K562 (cell line): ENCODE measurements around the gene CYTH1. TPM values are rescaled to one million over a fixed set of nuclear protein-coding genes. Genes with fewer than 3 reads are reported as not detected.

ENCODE experiments used
- ATAC-seq: fragments of 200-7000 bp; cut with Tn5 transposase; 3 replicates; pipeline ENCODE4 v1.9.1; 2020; ENCODE audit warnings: moderate library complexity
- BruUV-seq: library from RNA; stranded (reverse); fragments of 400-500 nt; replicated peaks from 2 replicates; lab custom pipeline; 2021; lab: Mats Ljungman, UMichigan
- CTCF ChIA-PET: fragments of 300-600 bp; formaldehyde crosslinking; extraction: SDS; loops from one replicate; lab custom pipeline; 2021; ENCODE audit warnings: low intra/inter-chr PET ratio; lab: Yijun Ruan, JAX
- POLR2A ChIA-PET: fragments of 300-600, 350-650 bp; sonication (Branson Sonifier 250); formaldehyde crosslinking; extraction: SDS; loops from one replicate; lab custom pipeline; 2021; ENCODE audit warnings: antibody characterized with exemption, inconsistent platforms; lab: Yijun Ruan, JAX
- DNase-seq, 4 experiments: peaks; one replicate each; pipeline versions ENCODE4 v3.0.0 to v3.0.0-alpha.2; 2011 to 2018; ENCODE audit warnings: low spot score in 3 of 4, mixed read lengths in 3 of 4; ENCODE audit errors: extremely low read depth in 1 of 4
- FAIRE-seq: peaks from 2 replicates; lab custom pipeline; 2011; peaks lifted over from hg19 to GRCh38; lab: Jason Lieb, UNC
- H2AFZ ChIP-seq: 2 replicates; pipeline ENCODE4 v1.6.0; 2011; ENCODE audit warnings: low read depth, low read length, control low read depth, inconsistent platforms
- H3K27ac ChIP-seq: fragments of 200-600 bp; 3 replicates; pipeline ENCODE4 v1.8.0; 2011; ENCODE audit warnings: low read depth, mild to moderate bottlenecking, control low read depth, inconsistent platforms, low read length, moderate library complexity, mixed read lengths; ENCODE audit errors: extremely low read depth
- H3K27me3 ChIP-seq, 2 experiments: fragments of 300-600 bp in 1 of 2; 2 replicates in 1 of 2; 3 replicates in 1 of 2; pipeline versions ENCODE4 v1.6.0 to v1.8.0; 2011; ENCODE audit warnings: inconsistent platforms in 2 of 2, low read length in 2 of 2, mild to moderate bottlenecking in 1 of 2, mixed read lengths in 1 of 2, moderate library complexity in 1 of 2; ENCODE audit not compliant: control insufficient read depth in 2 of 2, insufficient read depth in 2 of 2
- H3K36me3 ChIP-seq: fragments of 300-600 bp; 3 replicates; pipeline ENCODE4 v1.8.0; 2011; ENCODE audit warnings: mild to moderate bottlenecking, low read length, inconsistent platforms; ENCODE audit not compliant: control insufficient read depth, insufficient read depth
- H3K4me1 ChIP-seq, 2 experiments: fragments of 200-600 bp in 1 of 2; replicated peaks in 1 of 2; 2 replicates in 1 of 2; 3 replicates in 1 of 2; pipeline versions ENCODE4 v1.5.1 to v1.8.0; 2011; ENCODE audit warnings: inconsistent platforms in 2 of 2, low read length in 2 of 2, mild to moderate bottlenecking in 1 of 2, mixed read lengths in 1 of 2, moderate library complexity in 1 of 2; ENCODE audit not compliant: control insufficient read depth in 2 of 2, insufficient read depth in 2 of 2
- H3K4me2 ChIP-seq: 2 replicates; pipeline ENCODE4 v1.6.1; 2011; ENCODE audit warnings: low read length, control low read depth, inconsistent platforms, mixed read lengths; ENCODE audit not compliant: insufficient read depth
- H3K4me3 ChIP-seq: fragments of 200-600 bp; sonication (generic), shearing (Covaris generic); 2 replicates; pipeline ENCODE4 v1.5.1; 2016; ENCODE audit warnings: control low read depth, inconsistent platforms
- H3K79me2 ChIP-seq: fragments of 200-600 bp; 3 replicates; pipeline ENCODE4 v1.8.0; 2011; ENCODE audit warnings: low read length, inconsistent platforms; ENCODE audit not compliant: control insufficient read depth, insufficient read depth
- H3K9ac ChIP-seq, 2 experiments: 2 replicates each; pipeline versions ENCODE4 v1.6.0 to v1.6.1; 2011; ENCODE audit warnings: low read depth in 2 of 2, low read length in 2 of 2, control low read depth in 1 of 2, inconsistent platforms in 1 of 2, mild to moderate bottlenecking in 1 of 2, mixed read lengths in 1 of 2; ENCODE audit not compliant: insufficient read depth in 1 of 2
- H3K9me1 ChIP-seq: one replicate; pipeline ENCODE4 v1.6.0; 2011; ENCODE audit warnings: inconsistent platforms, mild to moderate bottlenecking, low read length, moderate library complexity; ENCODE audit not compliant: control insufficient read depth, insufficient read depth
- H3K9me3 ChIP-seq: replicated peaks from 2 replicates; pipeline ENCODE4 v1.5.1; 2011; ENCODE audit warnings: low read depth, low read length, inconsistent platforms; ENCODE audit not compliant: control insufficient read depth, insufficient read depth
- H4K20me1 ChIP-seq: replicated peaks from 2 replicates; pipeline ENCODE4 v1.6.1; 2011; ENCODE audit warnings: low read length, inconsistent platforms, mixed read lengths; ENCODE audit not compliant: control insufficient read depth, insufficient read depth
- BMI1 ChIP-seq: fragments of 150-350 bp; IDR thresholded peaks from 2 replicates; pipeline ENCODE4 v1.6.1; 2014; ENCODE audit warnings: low read length
- CHD2 ChIP-seq: IDR thresholded peaks from 2 replicates; pipeline ENCODE4 v1.6.1; 2011; ENCODE audit warnings: low read depth, low read length
- E2F3 ChIP-seq: fragments of 250-450 bp; sonication (Bioruptor Pico); IDR thresholded peaks from 2 replicates; pipeline ENCODE4 v1.4.0; 2020; ENCODE audit warnings: mild to moderate bottlenecking
- ESRRA ChIP-seq: fragments of 450-650 bp; IDR thresholded peaks from 2 replicates; pipeline ENCODE4 v1.6.1; 2014; ENCODE audit warnings: low read depth, mild to moderate bottlenecking, moderate library complexity, borderline replicate concordance
- HDAC6 ChIP-seq: IDR thresholded peaks from 2 replicates; pipeline ENCODE4 v1.6.1; 2012; ENCODE audit warnings: low read depth, mild to moderate bottlenecking, control low read depth, inconsistent platforms, low read length, moderate library complexity
- NFIX ChIP-seq: fragments of 250-450 bp; sonication (Bioruptor Pico); IDR thresholded peaks from 2 replicates; pipeline ENCODE4 v1.4.0; 2020; ENCODE audit warnings: low read depth, mild to moderate bottlenecking, moderate library complexity
- POLR2AphosphoS2 ChIP-seq: IDR thresholded peaks from 2 replicates; pipeline ENCODE4 v1.6.1; 2012; ENCODE audit warnings: low read length, improper control_type of control experiment
- RBM15 ChIP-seq: fragments of 200-400 bp; formaldehyde crosslinking; IDR thresholded peaks from 2 replicates; pipeline ENCODE4 v1.6.1; 2018; ENCODE audit warnings: mild to moderate bottlenecking, low read length, moderate library complexity; ENCODE audit not compliant: insufficient read depth
- SMAD3 ChIP-seq: fragments of 450-650 bp; formaldehyde crosslinking; conservative IDR thresholded peaks from 2 replicates; pipeline ENCODE4 v1.4.0; 2020; ENCODE audit warnings: mild to moderate bottlenecking
- TOE1 ChIP-seq, 2 experiments: fragments of 450-650 bp in 1 of 2; sonication (generic) in 1 of 2; formaldehyde crosslinking in 1 of 2; IDR thresholded peaks; 2 replicates each; pipeline versions ENCODE4 v1.7.1 to v1.8.0; 2016 to 2022; ENCODE audit warnings: borderline replicate concordance in 2 of 2, mild to moderate bottlenecking in 2 of 2, antibody characterized with exemption in 1 of 2, inconsistent platforms in 1 of 2, low read depth in 1 of 2, missing genetic modification reagents in 1 of 2, moderate library complexity in 1 of 2
- ZNF445 ChIP-seq: fragments of 250-450 bp; sonication (Bioruptor Pico); IDR thresholded peaks from 2 replicates; pipeline ENCODE4 v1.4.0; 2020; ENCODE audit warnings: low read depth, mild to moderate bottlenecking, moderate library complexity
- ZNF507 ChIP-seq: conservative IDR thresholded peaks from 2 replicates; pipeline ENCODE4 v1.6.1; 2017; ENCODE audit warnings: missing genetic modification characterization, missing compliant biosample characterization
- WGBS: fragments of 100-300 bp; shearing (Covaris generic); methylation state at CpG from one replicate; pipeline ENCODE4 v1.1.6; 2016; ENCODE audit warnings: low coverage, mixed read lengths; ENCODE audit not compliant: insufficient coverage; ENCODE audit errors: missing lambda C conversion rate; 5-methylcytosine and 5-hydroxymethylcytosine counted together
- in situ Hi-C: fragments of 300-500 bp; cut with MboI; formaldehyde crosslinking; loops from 4 replicates; pipeline ENCODE4 v1.15.0; 2018; ENCODE audit warnings: inconsistent platforms, mixed read lengths
- intact Hi-C: fragments of 100-400 bp; cut with micrococcal nuclease; formaldehyde crosslinking; loops from 2 replicates; pipeline ENCODE4 v1.14.2; 2022
- polyA plus RNA-seq, 8 experiments: library from polyadenylated mRNA; depleted of rRNA in 4 of 8; stranded (reverse) in 5 of 8; unstranded in 3 of 8; fragments of >200 nt; fragmentation: Nextera tagmentation in 2 of 8; fragmentation: Illumina TruSeq in 1 of 8; extraction: Ambion mirVana in 2 of 8; extraction: Trizol in 1 of 8; gene quantifications; 2 replicates each; pipeline versions ENCODE4 v1.2.1 to v1.2.3, GENCODE V29; 2011 to 2014; ENCODE audit warnings: inconsistent platforms in 1 of 8, missing spikeins in 1 of 8
- total RNA-seq, 7 experiments: library from RNA; depleted of rRNA in 6 of 7; stranded (reverse); fragments of >200 nt in 6 of 7; fragmentation: Illumina TruSeq in 2 of 7; extraction: Trizol in 2 of 7; gene quantifications; 2 replicates each; pipeline versions ENCODE4 v1.2.1 to v1.2.3, GENCODE V29; 2011 to 2021; ENCODE audit warnings: low replicate concordance in 1 of 7

Gene CYTH1
- total and polyA plus RNA-seq, 9 of the 15 experiments (the other 6 are each of a cell fraction or from before 2014, with no cell fraction given) = 0.52 to 27.7 (median 16.8) TPM

DNA sequence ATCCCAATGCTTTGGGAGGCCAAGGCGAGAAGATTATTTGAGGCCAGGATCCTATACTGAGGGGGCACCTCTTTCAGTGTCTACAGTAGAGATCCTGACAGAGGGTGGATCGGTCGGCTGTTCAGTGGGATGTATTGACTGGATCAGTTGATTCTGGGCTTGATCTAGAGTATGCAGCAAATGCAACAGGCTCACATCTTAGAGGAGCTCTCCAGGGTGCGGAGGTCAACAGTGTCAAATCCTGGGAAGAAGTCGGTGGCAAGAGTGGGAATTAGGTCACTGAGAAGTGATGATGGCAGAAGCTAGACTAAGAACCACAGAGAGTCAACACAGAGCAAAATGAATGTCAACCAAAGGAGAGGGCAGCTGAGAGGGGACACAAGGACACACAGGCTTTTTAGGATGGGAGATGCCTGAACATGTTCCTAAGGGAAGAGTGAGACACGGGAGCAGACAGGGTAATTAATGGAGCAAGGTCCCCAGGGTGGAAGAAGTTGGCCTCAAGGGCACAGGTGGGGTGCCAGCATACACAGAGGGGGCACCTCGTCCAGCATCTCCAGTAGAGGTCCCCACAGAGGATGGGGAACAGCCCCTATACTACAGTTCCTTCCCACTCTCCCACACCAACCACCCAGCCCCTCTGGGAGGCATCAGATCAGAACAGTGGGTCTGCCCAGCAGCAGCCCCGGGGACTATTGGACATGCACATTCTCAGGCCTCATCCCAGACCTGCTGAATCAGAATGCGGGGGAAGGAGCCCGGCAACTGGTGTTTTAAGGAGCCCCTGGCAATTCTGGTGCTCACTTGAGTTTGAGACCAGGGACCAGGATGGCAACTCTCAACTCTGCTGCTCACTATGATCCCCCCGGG lies 10.0 kb upstream of the CYTH1 start (continued):
- TF ChIP-seq BMI1 = no peak

- DNase-seq = no peak
- no peak overlapping the region for H3K9ac ChIP-seq
- ATAC-seq = no peak
- H3K27me3 ChIP-seq = no peaks in the 10 kb centered on the region
- H3K4me3 ChIP-seq = no peak overlapping the region
- in situ Hi-C loops = no loop called here
- H3K4me1 ChIP-seq = peaks cover 9 to 13% of the 10 kb centered on the region in 2 experiments
- H3K36me3 ChIP-seq = peaks cover 25% of the 10 kb centered on the region; the same call in 2 of the 3 replicates
- POLR2A ChIA-PET = interaction anchor here (1.3 kb wide), 1 partner anchor 8 kb away, joined by 3 read pairs; no protein-coding TSS in a partner anchor
- H3K9me3 ChIP-seq = no peaks in the 10 kb centered on the region
- no peak for FAIRE-seq
- BruUV-seq = no TSS peak
- H3K9me1 ChIP-seq = peaks cover 4% of the 10 kb centered on the region
- H2AFZ ChIP-seq = no peak overlapping the region
- H3K27ac ChIP-seq = no peak overlapping the region
- intact Hi-C loops = no loop called here
- H3K79me2 ChIP-seq = no peaks in the 10 kb centered on the region
- WGBS = 92% methylated on average over 4 of the region's 4 CpGs
- CTCF ChIA-PET = interaction anchor here (0.7 kb wide), 1 partner anchor 700 kb away, joined by 3 read pairs; no protein-coding TSS in a partner anchor
- no peak overlapping the region for H3K4me2 ChIP-seq
- no peaks in the 10 kb centered on the region; the same call in 1 of the 2 replicates for H4K20me1 ChIP-seq
- no peak for TF ChIP-seq E2F3 (CRISPR knock-in tag)
- TF ChIP-seq TOE1 (IDR thresholded peaks at IDR 0.05; ENCODE audit: borderline replicate concordance) = no peak
- TF ChIP-seq TOE1 (CRISPR knock-in tag; IDR thresholded peaks at IDR 0.05; ENCODE audit: borderline replicate concordance, low read depth) = no peak
- TF ChIP-seq RBM15 = no peak
- TF ChIP-seq ESRRA = no peak
- TF ChIP-seq CHD2 = no peak
- no peak for TF ChIP-seq POLR2AphosphoS2
- TF ChIP-seq NFIX (CRISPR knock-in tag) = no peak
- TF ChIP-seq ZNF445 = no peak
- no peak for TF ChIP-seq HDAC6
- no peak for TF ChIP-seq ZNF507 (tag)
- TF ChIP-seq SMAD3 (CRISPR knock-in tag) = no peak
Measured at GRCh38 chr17:78790552-78790951, 8.5 kb upstream of the CYTH1 start.
